Neural cell (in vitro differentiated cells): ENCODE measurements around the gene UNKL. TPM values are rescaled to one million over a fixed set of nuclear protein-coding genes. Genes with fewer than 3 reads are reported as not detected.

Experiments
- H2AFZ ChIP-seq: fragments of 200-600, 300-800 bp; sonication (generic), shearing (Covaris generic); 2 replicates; pipeline ENCODE4 v1.6.0; 2014; ENCODE audit warnings: low read depth, mild to moderate bottlenecking, antibody characterized with exemption, low read length, moderate library complexity
- H3F3A ChIP-seq: fragments of 200-600 bp; shearing (Covaris generic); 2 replicates; pipeline ENCODE4 v1.6.1; 2016; ENCODE audit warnings: mild to moderate bottlenecking, moderate library complexity, mixed read lengths, antibody characterized with exemption, low read length; ENCODE audit not compliant: insufficient read depth, poor library complexity, severe bottlenecking
- H3K27ac ChIP-seq: fragments of 200-600, 300-800 bp; sonication (generic), shearing (Covaris generic); 2 replicates; pipeline ENCODE4 v1.5.1; 2014; ENCODE audit warnings: mild to moderate bottlenecking, low read length, moderate library complexity
- H3K27me3 ChIP-seq: fragments of 300-800, 200-600 bp; sonication (generic), shearing (Covaris generic); 2 replicates; pipeline ENCODE4 v1.6.0; 2014; ENCODE audit warnings: mild to moderate bottlenecking, low read depth, low read length, moderate library complexity; ENCODE audit not compliant: insufficient read depth
- H3K36me3 ChIP-seq: fragments of 300-800, 200-600 bp; sonication (generic), shearing (Covaris generic); 2 replicates; pipeline ENCODE4 v1.5.1; 2014; ENCODE audit warnings: mild to moderate bottlenecking, antibody characterized with exemption, low read length, moderate library complexity; ENCODE audit not compliant: insufficient read depth
- H3K4me2 ChIP-seq: fragments of 300-800, 200-600 bp; sonication (generic), shearing (Covaris generic); 2 replicates; pipeline ENCODE4 v1.6.0; 2014; ENCODE audit warnings: mild to moderate bottlenecking, low read length
- H3K4me3 ChIP-seq: fragments of 300-800, 200-600 bp; sonication (generic), shearing (Covaris generic); 2 replicates; pipeline ENCODE4 v1.5.1; 2014; ENCODE audit warnings: mild to moderate bottlenecking, low read length, moderate library complexity
- H3K79me2 ChIP-seq: fragments of 200-600 bp; shearing (Covaris generic); replicated peaks from 2 replicates; pipeline ENCODE4 v1.6.0; 2014; ENCODE audit warnings: mild to moderate bottlenecking, low read length, moderate library complexity; ENCODE audit not compliant: insufficient read depth
- H3K9ac ChIP-seq: fragments of 300-800, 200-600 bp; sonication (generic), shearing (Covaris generic); 2 replicates; pipeline ENCODE4 v1.6.1; 2016; ENCODE audit warnings: mild to moderate bottlenecking, low read length, mixed read lengths
- H3K9me2 ChIP-seq: fragments of 200-600 bp; shearing (Covaris generic); 2 replicates; pipeline ENCODE4 v1.6.1; 2016; ENCODE audit warnings: mild to moderate bottlenecking, low read length, mixed read lengths; ENCODE audit not compliant: insufficient read depth
- H3K9me3 ChIP-seq: fragments of 200-600, 300-800 bp; sonication (generic), shearing (Covaris generic); 2 replicates; pipeline ENCODE4 v1.6.1; 2016; ENCODE audit warnings: mild to moderate bottlenecking, mixed run types, low read length, moderate library complexity, mixed read lengths
- H4K20me1 ChIP-seq: fragments of 200-600 bp; shearing (Covaris generic); 2 replicates; pipeline ENCODE4 v1.6.1; 2016; ENCODE audit warnings: mild to moderate bottlenecking, mixed run types; ENCODE audit not compliant: insufficient read depth
- EP300 ChIP-seq: fragments of 450-650 bp; conservative IDR thresholded peaks from 2 replicates; pipeline ENCODE4 v1.6.1; 2014; ENCODE audit warnings: antibody characterized with exemption, mild to moderate bottlenecking, moderate library complexity; ENCODE audit not compliant: poor library complexity, severe bottlenecking
- EZH2 ChIP-seq: fragments of 200-600, 300-800 bp; shearing (Covaris generic), sonication (generic); IDR thresholded peaks from 2 replicates; pipeline ENCODE4 v1.6.1; 2014; ENCODE audit warnings: antibody characterized with exemption, low read length, borderline replicate concordance, mild to moderate bottlenecking; ENCODE audit not compliant: insufficient read depth, poor library complexity, severe bottlenecking
- MXI1 ChIP-seq: fragments of 450-650 bp; conservative IDR thresholded peaks from 2 replicates; pipeline ENCODE4 v1.6.1; 2014; ENCODE audit warnings: antibody characterized with exemption, mild to moderate bottlenecking; ENCODE audit not compliant: poor library complexity, severe bottlenecking
- POLR2AphosphoS5 ChIP-seq: IDR thresholded peaks from 2 replicates; pipeline ENCODE4 v1.6.1; 2012
- RAD21 ChIP-seq: fragments of 450-650 bp; conservative IDR thresholded peaks from 2 replicates; pipeline ENCODE4 v1.6.1; 2014; ENCODE audit warnings: antibody characterized with exemption, mild to moderate bottlenecking, moderate library complexity
- REST ChIP-seq: IDR thresholded peaks from 2 replicates; pipeline ENCODE4 v1.6.1; 2012; ENCODE audit warnings: borderline replicate concordance
- SMC3 ChIP-seq: fragments of 450-650 bp; conservative IDR thresholded peaks from 2 replicates; pipeline ENCODE4 v1.6.1; 2014; ENCODE audit warnings: antibody characterized with exemption, mild to moderate bottlenecking, moderate library complexity; ENCODE audit not compliant: poor library complexity
- TAF1 ChIP-seq: IDR thresholded peaks from 2 replicates; pipeline ENCODE4 v1.6.1; 2012; ENCODE audit warnings: low read depth
- polyA plus RNA-seq: library from polyadenylated mRNA; depleted of rRNA; stranded (reverse); fragments of >200 nt; gene quantifications from 2 replicates; pipeline ENCODE4 v1.2.3, GENCODE V29; 2014
- TF ChIP-seq, protein P1 (sequence below): fragments of 450-650 bp; IDR thresholded peaks from 2 replicates; pipeline ENCODE4 v1.5.1; 2014; ENCODE audit warnings: antibody characterized with exemption, mild to moderate bottlenecking, moderate library complexity; ENCODE audit not compliant: poor library complexity, severe bottlenecking

UNKL gene
- polyA plus RNA-seq, 1 donor from 2014 or later = 11.9 TPM

DNA sequence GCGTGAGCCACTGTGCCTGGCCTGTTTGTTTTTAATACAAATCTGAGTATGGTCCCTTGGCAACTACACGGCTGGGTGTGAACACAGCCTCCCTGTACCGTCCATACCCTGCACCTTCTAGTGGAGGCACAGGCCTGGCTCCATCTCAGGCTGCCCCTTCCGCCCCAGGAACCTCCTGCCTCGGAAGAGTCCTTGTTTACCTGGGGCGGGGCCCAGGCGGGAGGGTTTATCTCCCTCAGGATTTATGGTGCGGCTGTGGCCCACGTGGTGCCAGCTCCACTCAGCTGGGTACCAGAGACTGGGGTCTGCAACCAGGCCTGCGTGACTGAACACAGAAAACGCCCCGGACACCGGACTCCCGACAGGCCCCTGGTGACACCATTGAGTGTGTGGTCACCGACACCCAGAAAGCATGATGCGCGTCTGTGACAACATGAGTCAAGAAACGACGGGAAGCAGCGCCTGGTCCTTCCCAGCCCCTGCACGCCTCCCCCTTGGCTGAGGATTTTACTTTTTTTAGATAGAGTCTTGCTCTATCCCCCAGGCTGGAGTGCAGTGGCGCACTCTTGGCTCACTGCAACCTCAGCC, 19.0 kb downstream of the UNKL start:
- Histone ChIP-seq H3K9me2 (no peaks in the 10 kb centered on the region), H4K20me1 (no peaks in the 10 kb centered on the region), H2AFZ (no peak overlapping the region), H3K79me2 (no peaks in the 10 kb centered on the region), H3K36me3 (no peaks in the 10 kb centered on the region), H3K4me2 (no peak overlapping the region), H3K4me3 (no peak overlapping the region), H3F3A (no peaks in the 10 kb centered on the region), H3K9ac (no peak overlapping the region), H3K27ac (no peak overlapping the region), H3K9me3 (no peaks in the 10 kb centered on the region), H3K27me3 (no peaks in the 10 kb centered on the region)
- TF ChIP-seq MXI1 (no peak), RAD21 (no peak), POLR2AphosphoS5 (no peak), EZH2 (no peak), EP300 (no peak), REST (no peak), SMC3 (no peak), TAF1 (no peak)
- TF ChIP-seq, protein P1, sequence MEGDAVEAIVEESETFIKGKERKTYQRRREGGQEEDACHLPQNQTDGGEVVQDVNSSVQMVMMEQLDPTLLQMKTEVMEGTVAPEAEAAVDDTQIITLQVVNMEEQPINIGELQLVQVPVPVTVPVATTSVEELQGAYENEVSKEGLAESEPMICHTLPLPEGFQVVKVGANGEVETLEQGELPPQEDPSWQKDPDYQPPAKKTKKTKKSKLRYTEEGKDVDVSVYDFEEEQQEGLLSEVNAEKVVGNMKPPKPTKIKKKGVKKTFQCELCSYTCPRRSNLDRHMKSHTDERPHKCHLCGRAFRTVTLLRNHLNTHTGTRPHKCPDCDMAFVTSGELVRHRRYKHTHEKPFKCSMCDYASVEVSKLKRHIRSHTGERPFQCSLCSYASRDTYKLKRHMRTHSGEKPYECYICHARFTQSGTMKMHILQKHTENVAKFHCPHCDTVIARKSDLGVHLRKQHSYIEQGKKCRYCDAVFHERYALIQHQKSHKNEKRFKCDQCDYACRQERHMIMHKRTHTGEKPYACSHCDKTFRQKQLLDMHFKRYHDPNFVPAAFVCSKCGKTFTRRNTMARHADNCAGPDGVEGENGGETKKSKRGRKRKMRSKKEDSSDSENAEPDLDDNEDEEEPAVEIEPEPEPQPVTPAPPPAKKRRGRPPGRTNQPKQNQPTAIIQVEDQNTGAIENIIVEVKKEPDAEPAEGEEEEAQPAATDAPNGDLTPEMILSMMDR = no peak

DNA sequence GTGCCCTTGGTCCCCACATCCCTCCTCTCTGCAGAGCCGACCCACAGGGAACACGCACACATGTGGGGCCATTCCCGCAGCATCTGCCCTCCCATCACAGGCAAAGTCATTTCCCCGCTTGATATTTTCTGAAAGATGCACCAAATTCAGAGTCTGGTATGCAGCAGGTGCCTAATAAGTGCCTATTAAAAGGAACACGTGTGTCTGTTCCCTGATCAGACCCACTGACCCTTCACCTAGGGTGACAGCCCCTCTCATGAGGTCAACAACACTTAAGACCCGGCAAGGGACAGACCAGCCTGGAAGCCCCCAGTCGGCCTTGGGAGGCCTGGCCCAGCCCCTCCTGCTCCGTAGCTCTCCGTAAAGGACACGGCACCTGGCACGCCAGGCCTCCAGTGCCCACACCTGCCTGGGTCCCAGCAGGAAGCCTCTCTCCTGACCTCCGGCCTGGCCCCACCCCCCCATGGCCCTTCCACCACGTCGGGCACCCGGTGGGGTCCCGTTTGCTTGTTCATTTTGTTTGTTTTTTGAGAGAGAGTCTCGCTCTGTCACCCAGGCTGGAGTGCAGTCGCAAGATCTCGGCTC, 20.0 kb downstream of the UNKL start:
- Histone ChIP-seq H3F3A (no peaks in the 10 kb centered on the region), H3K4me2 (no peak overlapping the region), H3K79me2 (no peaks in the 10 kb centered on the region), H3K9me3 (no peaks in the 10 kb centered on the region), H3K36me3 (no peaks in the 10 kb centered on the region), H3K27me3 (no peaks in the 10 kb centered on the region), H3K9ac (no peak overlapping the region), H3K4me3 (no peak overlapping the region), H4K20me1 (no peaks in the 10 kb centered on the region), H3K27ac (no peak overlapping the region), H3K9me2 (no peaks in the 10 kb centered on the region), H2AFZ (no peak overlapping the region)
- TF ChIP-seq RAD21 (no peak), EZH2 (no peak), SMC3 (no peak), MXI1 (no peak), REST (no peak), POLR2AphosphoS5 (no peak)
